Measurements from ENCODE around the gene BAIAP2L2.
"Not testable (repeated sequence)": the region's sequence is repeated elsewhere in the genome, so short reads cannot be mapped to it uniquely, and the experiment has no call there.

The BAIAP2L2 gene

DNA sequence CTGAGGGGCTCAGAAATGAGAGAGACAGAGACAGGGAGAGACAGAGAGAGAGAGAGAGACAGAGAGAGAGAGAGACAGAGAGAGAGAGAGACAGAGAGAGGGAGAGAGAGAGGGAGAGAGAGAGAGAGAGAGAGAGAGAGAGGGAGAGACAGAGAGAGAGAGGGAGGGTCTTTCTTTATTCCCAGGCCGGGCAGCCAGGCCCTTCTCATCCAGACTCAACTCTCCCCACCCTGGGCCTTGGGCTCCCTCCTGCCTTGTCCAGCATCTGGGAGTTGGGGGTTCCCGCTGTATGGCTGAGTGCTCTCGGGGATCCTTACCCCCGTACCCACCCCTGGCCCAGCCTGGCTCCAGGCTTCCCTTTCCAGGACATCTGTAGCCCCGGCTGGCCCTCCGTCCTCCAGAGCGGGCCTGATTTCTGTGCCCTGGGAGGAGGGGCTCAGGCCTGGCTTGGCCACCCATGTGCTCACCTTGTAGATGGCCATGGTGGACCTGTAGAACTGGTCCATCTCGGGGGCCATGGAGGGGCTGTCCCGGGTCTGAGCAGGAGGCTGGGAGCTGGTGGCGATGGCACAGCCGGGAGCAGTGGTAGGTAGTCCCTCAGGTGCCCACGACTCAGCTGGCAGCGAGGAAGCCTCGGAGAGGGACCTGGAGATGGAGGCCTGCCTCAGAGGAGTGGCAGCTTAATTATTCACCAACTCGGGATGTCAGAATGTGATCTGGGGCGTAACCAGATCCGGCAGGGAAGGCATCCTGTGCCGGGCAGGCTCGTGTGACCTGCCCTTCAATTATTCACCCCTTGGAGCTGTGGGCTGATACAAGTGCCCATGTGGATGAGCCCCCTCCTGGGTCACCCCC is at the start of gene BAIAP2L2:
Gene BAIAP2L2, minus strand, starts transcription at position 677 of the 855 bp plus-strand sequence. Its CDS starts 159 bp downstream, at position 518.
- DNase-seq: no peak

DNA sequence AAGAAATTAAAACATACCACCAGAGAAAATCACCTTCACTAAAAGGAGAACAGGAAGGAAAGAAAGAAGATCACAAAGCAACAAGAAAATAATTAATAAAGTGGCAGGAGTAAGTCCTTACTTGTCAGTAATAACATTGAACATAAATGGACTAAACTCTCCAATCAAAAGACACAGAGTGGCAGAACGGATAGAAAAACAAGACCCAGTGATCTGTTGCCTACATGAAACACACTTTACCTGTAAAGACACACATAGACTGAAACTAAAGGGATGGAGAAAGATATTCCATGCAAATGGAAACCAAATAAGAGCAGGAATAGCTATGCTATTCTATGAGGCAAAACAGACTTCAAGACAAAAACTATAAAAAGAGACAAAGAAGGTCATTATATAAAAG is 45.2 kb upstream of the BAIAP2L2 start:
- no peak for DNase-seq

GRCh38 chr22:38154563-38154915 is 44.1 kb upstream of the BAIAP2L2 start:
- not testable (repeated sequence) for DNase-seq

GRCh38 chr22:38153821-38154562 is 43.5 kb upstream of the BAIAP2L2 start:
- no peak for DNase-seq

DNA sequence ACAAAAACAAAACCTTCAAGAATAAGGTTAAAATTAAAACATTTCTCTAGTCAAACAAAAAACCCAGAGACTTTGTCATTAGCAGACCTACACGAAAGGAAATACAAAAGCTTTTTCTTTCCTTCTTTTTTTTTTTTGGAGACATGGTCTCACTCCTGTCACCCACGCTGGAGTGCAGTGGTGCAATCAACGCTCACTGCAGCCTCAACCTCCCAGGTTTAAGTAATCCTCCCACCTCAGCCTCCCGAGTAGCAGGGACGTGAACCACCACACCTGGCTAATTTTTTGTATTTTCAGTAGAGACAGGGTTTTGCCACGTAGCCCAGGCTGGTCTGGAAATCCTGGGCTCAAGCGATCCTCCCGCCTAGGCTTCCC is 40.6 kb upstream of the BAIAP2L2 start:
- no peak for DNase-seq

GRCh38 chr22:38148245-38148644 is 37.8 kb upstream of the BAIAP2L2 start:
- DNase-seq: no peak

GRCh38 chr22:38146166-38146565 is 35.7 kb upstream of the BAIAP2L2 start:
- DNase-seq: not testable (repeated sequence)

- no peak for DNase-seq
Measured at GRCh38 chr22:38144025-38144405, 33.5 kb upstream of the BAIAP2L2 start.

DNA sequence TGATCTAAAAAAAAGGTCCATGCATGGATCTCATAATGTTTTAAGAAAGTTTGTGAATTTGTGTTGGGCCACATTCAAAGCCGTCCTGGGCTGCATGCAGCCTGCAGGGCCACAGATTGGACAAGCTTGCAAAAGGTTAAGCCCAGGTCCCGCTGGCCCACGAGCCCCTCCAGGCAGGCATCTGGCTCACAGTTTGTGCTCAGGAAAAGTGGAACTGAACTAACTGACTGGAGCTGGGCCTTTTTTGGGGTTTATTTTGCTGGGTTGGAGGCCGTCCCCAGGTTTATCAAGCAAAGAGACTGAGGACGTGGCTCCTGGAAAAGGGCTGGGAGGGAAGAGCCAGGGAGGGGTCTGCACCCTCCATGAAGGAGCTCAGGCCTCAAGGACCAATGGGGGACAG is 32.1 kb upstream of the BAIAP2L2 start:
- DNase-seq: no peak

DNA sequence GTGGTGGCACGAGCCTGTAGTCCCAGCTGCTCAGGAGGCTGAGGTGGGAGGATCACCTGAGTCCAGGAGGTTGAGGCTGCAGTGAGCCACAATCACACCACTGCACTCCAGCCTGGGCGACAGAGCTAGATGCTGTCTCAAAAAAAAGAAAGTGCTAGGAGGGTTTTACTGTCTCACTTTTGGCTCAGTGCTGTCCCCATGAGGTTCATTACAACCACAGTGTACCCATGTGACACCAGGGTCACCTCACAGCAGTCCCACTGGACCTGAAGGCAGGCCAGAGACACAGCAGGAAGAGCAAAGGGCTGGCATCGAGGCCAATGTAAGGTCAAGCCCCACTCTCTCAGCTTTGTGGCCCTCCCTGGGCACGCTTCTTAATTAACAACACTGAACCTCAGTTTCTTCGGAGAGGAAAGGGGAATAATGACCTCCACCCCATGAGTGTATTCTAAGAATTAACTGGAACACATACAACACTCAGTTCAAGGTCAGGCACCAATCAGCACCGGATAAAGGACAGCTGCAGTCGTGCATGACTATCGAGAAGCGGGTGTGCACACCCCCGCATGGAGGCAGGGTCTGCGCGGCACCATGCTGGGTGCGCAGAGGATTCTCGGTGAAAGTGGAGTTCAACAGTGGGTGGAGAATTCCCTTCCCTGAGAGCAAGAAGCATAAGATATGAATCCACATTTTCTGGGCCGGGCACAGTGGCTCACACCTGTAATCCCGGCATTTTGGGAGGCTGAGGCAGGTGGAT is 30.9 kb upstream of the BAIAP2L2 start:
- no peak for DNase-seq

DNA sequence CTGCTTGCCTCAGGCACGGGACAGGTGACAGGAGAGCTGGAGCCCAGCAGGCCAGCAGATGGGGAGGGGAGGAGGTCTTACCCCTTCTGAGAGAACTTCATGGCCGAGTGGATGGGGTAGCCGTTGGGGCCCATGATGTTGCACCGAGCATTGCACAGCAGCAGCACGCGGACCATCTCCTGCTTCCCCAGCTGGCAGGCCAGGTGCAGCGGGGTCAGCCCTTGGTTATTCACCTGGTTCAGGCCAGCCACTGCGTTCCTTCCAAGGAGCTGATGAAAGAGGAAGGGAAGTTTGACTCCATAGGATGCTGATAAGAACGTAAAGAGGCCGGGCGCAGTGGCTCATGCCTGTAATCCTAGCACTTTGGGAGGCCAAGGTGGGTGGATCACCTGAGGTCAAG is 29.4 kb upstream of the BAIAP2L2 start:
- DNase-seq: no peak

- DNase-seq: no peak
Measured at GRCh38 chr22:38138961-38139360, 28.5 kb upstream of the BAIAP2L2 start.

- no peak for DNase-seq
Measured at GRCh38 chr22:38137876-38138687, 27.6 kb upstream of the BAIAP2L2 start.

- no peak for DNase-seq
Measured at GRCh38 chr22:38136607-38137006, 26.1 kb upstream of the BAIAP2L2 start.

- no peak for DNase-seq
Measured at GRCh38 chr22:38135133-38135706, 24.7 kb upstream of the BAIAP2L2 start.

DNA sequence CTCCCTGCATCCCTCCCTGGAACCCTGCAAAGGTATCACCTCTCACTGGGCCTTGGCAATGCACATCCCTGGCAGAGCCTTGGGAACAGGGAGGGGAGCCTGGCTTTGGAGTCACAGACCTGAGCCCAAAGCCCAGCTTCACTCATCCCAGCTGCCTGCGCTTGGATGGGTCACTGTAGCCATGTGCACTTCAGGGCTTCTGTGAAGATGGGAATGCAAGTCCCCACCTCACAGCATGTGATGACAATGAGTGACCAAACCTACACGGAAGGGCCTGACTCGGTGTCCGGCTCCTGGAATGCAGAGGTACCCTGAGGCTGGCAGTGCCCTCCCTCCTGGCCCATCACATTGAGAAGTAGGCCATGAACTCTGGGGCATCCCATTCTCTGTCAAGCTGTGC is 22.8 kb upstream of the BAIAP2L2 start:
- DNase-seq: no peak

- no peak for DNase-seq
Measured at GRCh38 chr22:38132794-38133193, 22.3 kb upstream of the BAIAP2L2 start.

DNA sequence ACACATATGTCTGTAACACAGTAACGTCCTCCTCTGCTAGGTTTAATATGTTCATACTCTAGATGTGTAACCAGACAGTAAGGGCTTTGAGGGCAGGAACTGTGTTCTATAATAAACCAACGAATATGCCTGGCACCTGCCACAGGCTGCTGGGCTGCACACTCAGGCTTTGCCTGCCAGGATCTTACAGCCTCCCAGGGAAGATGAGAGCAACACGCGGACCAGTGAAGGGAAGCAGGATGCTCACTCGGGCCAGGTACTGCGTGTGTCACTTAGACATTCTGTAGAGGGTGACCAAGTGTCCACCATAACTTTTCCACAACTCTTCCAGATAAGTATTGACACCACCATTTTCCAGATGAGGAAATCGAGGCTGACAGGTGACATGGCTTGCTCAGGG is 21.7 kb upstream of the BAIAP2L2 start:
- DNase-seq: no peak

- no peak for DNase-seq
Measured at GRCh38 chr22:38131399-38131798, 20.9 kb upstream of the BAIAP2L2 start.

- DNase-seq: no peak
Measured at GRCh38 chr22:38129856-38130255, 19.4 kb upstream of the BAIAP2L2 start.

GRCh38 chr22:38129021-38129420 is 18.5 kb upstream of the BAIAP2L2 start:
- DNase-seq: no peak

DNA sequence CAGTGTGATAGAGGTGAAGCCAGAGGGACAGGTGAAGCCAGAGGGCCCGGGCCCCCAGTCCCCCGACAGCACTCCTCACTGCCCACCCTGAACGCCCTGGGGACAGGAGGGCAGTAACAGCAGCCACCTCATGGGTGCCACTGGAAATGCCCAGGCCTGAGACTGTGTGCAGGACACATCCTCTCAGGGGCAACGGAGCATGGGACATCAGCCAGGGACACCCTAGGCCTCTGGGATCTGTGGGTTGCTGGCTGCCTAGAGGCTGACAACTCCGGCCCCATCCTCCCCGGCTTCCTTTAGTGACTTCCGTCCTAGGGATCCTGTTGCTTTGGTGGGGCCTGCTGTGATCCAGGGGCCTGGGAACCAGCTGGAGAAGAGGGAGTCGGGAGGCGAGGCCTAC is 17.4 kb upstream of the BAIAP2L2 start:
- no peak for DNase-seq

Measured in activated CD4-positive, alpha-beta T cell treated with anti-CD3 and anti-CD28 coated beads, Interleukin-10, Interleukin-2, amounts not matched to agents 100 ng/mL and 50 ng/mL, durations not matched to agents 16 hours and 8 hours (primary cell).